Thoracic aorta (tissue), 2 donors: ENCODE measurements around the gene POU2F2. TPM values are rescaled to one million over a fixed set of nuclear protein-coding genes. Genes with fewer than 3 reads are reported as not detected.

Experiments
- ATAC-seq: fragments of 150-250 bp; one replicate; pipeline ENCODE4 v1.8.0; 2017; ENCODE audit warnings: low read depth; ENCODE audit not compliant: insufficient number of reproducible peaks, low FRiP score
- DNase-seq: peaks from one replicate; pipeline ENCODE4 v3.0.0-alpha.2; 2020; ENCODE audit warnings: low spot score
- H3K27ac ChIP-seq, 2 donors: fragments of 200-600 bp; sonication (generic); 1 replicate in 1 of 2; 2 replicates in 1 of 2; pipeline ENCODE4 v1.5.1; 2016; ENCODE audit warnings: mild to moderate bottlenecking in 2 of 2, moderate library complexity in 2 of 2
- H3K27me3 ChIP-seq: fragments of 200-600 bp; sonication (generic); replicated peaks from 2 replicates; pipeline ENCODE4 v1.6.0; 2016; ENCODE audit warnings: mild to moderate bottlenecking; ENCODE audit not compliant: insufficient read depth
- H3K36me3 ChIP-seq: fragments of 200-600 bp; sonication (generic); one replicate; pipeline ENCODE4 v1.5.1; 2016
- H3K4me1 ChIP-seq, 2 donors: fragments of 200-600 bp; sonication (generic); 1 replicate in 1 of 2; 2 replicates in 1 of 2; pipeline versions ENCODE4 v1.5.1 to v1.6.0; 2016; ENCODE audit warnings: low read depth in 2 of 2, mild to moderate bottlenecking in 1 of 2; ENCODE audit not compliant: control insufficient read depth in 1 of 2
- H3K4me3 ChIP-seq: fragments of 200-600 bp; sonication (generic); 2 replicates; pipeline ENCODE4 v1.5.1; 2016; ENCODE audit warnings: mild to moderate bottlenecking
- H3K9me3 ChIP-seq: fragments of 200-600 bp; sonication (generic); 2 replicates; pipeline ENCODE4 v1.5.1; 2016
- total RNA-seq, 2 donors: library from RNA; depleted of rRNA; stranded (reverse); fragments of >200 nt; gene quantifications; one replicate each; pipeline versions ENCODE4 v1.1.0 to v1.2.3, GENCODE V29; 2016
- TF ChIP-seq, protein P1 (sequence below): fragments of 200-600 bp; sonication (generic); IDR thresholded peaks from one replicate; pipeline ENCODE4 v1.5.1; 2019; ENCODE audit warnings: antibody characterized with exemption

The POU2F2 gene
- total RNA-seq, 2 donors from 2014 or later: 0.85 to 5.8 TPM

DNA sequence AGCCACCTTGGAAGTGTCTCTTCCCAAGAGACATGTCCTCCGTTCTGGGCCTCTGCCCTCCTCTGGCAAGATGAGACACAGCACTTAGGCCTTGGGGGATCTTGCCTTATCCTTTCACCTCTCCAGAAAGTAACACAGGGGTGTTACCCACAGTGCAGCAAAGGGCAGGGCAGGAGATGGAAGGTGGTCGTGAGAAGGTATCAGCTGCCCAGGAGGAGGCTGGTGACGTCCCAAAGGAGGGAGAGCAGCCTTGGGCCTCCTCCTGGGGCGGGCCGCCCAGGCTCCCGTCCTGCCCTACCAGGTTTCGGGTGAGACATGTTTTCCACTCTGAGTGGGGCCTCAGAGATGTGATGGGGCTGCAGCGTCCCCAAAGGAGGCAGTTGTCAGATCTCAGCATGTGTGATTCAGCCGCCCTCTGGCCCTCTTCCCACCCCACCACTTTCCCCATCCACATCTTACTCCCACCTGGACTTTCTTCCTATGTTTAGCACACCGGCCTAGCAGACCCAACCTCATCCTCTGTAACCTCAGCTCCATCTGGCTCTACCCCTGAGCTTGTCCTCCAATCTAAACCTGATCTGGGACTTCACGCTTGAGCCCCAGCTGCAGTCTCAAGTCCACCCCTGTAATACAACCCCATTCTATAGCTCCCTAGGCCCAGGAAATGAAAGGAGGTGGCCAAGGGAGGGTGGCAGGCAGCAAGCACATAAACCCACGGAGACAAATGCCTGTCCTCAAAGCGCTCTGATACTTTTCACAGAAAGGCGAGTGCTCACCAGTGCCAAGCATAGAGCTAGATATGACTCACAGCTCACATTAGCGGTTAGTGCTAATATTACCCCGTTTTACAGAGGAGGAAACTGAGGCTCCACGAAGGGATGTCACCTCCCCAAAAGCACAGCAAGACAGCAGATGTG, 9.3 kb downstream of the POU2F2 start:
- DNase-seq (no peak), ATAC-seq (no peak)
- TF ChIP-seq, protein P1, sequence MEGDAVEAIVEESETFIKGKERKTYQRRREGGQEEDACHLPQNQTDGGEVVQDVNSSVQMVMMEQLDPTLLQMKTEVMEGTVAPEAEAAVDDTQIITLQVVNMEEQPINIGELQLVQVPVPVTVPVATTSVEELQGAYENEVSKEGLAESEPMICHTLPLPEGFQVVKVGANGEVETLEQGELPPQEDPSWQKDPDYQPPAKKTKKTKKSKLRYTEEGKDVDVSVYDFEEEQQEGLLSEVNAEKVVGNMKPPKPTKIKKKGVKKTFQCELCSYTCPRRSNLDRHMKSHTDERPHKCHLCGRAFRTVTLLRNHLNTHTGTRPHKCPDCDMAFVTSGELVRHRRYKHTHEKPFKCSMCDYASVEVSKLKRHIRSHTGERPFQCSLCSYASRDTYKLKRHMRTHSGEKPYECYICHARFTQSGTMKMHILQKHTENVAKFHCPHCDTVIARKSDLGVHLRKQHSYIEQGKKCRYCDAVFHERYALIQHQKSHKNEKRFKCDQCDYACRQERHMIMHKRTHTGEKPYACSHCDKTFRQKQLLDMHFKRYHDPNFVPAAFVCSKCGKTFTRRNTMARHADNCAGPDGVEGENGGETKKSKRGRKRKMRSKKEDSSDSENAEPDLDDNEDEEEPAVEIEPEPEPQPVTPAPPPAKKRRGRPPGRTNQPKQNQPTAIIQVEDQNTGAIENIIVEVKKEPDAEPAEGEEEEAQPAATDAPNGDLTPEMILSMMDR: no peak
- Histone ChIP-seq H3K27ac (no peak overlapping the region), H3K36me3 (no peaks in the 10 kb centered on the region), H3K4me3 (no peak overlapping the region), H3K4me1 (peaks cover 0 to 3% of the 10 kb centered on the region in 2 donors), H3K9me3 (no peaks in the 10 kb centered on the region), H3K27me3 (no peaks in the 10 kb centered on the region)

DNA sequence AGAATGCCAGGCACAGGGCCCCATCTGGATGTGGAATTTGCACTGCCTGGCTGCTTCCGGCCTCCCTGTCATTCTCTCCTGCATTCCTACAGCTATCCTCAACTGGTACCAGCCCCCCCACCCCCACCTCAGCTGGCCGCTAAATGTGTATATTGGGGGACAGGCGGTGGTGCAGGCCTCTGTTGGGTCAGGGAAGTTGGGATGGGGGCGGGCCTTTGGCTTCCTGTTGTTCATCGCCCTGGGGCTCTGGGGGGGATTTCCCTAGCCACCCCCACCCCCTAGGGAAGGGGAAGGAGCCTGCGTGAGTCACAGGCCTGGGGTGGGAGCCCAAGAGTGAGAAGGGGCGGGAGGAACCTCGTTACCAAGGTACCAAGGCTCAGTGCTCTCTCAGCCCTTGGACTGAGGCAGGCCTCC, 10.6 kb downstream of the POU2F2 start:
- H3K27ac ChIP-seq: no peak overlapping the region
- DNase-seq (no peak), ATAC-seq (no peak)
- H3K36me3 ChIP-seq: no peaks in the 10 kb centered on the region
- H3K27me3 ChIP-seq: no peaks in the 10 kb centered on the region
- TF ChIP-seq, protein P1: no peak
- H3K4me3 ChIP-seq: no peak overlapping the region
- H3K9me3 ChIP-seq: no peaks in the 10 kb centered on the region
- H3K4me1 ChIP-seq: peaks cover 0 to 3% of the 10 kb centered on the region in 2 donors

DNA sequence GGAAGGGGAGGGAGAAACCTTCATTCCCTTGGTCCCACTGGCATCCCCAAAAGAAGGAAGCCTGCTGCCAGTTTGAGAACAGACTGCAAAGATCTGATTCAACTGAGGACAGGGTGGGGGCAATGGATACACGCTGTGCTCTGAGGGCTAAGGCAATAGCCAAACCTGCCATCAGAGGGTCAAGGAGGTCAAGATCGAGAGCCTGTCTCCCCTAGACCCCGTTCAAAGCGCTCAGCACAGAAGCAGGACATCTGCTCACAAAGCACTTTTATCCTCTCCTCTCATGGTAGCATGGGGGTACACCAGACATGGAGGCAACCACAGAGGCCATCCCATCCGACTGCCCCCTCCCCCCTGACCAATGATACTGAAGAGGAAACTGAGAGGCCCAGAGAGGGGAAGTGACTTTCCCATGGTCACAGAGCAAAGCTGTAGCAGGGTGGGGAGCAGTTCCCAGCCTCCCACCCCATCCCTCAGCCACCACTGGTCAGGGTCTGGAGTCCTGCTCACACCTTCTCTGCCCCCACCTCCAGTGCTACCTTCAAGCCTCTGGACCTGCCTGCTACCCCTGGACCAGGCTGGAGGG, 11.1 kb downstream of the POU2F2 start:
- Histone ChIP-seq H3K27me3 (no peaks in the 10 kb centered on the region), H3K27ac (no peak overlapping the region), H3K4me1 (peaks cover 0 to 3% of the 10 kb centered on the region in 2 donors), H3K4me3 (no peak overlapping the region), H3K9me3 (no peaks in the 10 kb centered on the region), H3K36me3 (no peaks in the 10 kb centered on the region)
- DNase-seq (no peak), ATAC-seq (no peak)
- TF ChIP-seq, protein P1: no peak

DNA sequence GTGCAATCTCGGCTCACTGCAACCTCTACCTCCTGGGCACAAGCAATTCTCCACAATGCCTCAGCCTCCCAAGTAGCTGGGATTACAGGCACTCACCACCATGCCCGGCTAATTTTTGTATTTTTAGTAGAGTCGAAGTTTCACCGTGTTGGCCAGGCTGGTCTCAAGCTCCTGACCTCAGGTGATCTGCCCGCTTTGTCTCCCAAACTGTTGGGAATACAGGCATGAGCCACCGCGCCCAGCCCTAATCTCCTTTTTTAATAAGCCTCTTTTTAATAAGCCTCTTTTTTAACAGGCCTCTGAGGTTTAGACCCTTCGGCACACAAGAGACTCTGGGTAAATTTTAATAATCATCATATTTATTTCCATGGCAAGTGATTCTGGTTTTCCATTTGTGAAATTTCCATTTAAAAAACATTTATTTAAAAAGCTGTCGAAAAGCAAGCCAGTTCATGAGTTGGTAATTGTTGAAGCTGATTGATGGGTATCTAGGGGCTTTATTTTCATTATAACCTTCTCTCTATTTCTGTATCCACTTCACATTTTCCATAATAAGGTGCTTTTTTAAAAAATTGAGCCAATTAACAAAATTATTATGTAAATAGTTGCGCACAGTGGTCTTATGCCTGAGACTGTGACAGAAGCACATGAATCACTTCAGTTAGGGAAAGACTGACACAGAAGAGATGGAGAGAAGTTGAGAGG, 11.8 kb downstream of the POU2F2 start:
- no peaks in the 10 kb centered on the region for H3K36me3 ChIP-seq
- ATAC-seq (no peak), DNase-seq (no peak)
- no peak overlapping the region for H3K27ac ChIP-seq
- H3K4me1 ChIP-seq: peaks cover 0 to 3% of the 10 kb centered on the region in 2 donors
- no peak overlapping the region for H3K4me3 ChIP-seq
- TF ChIP-seq, protein P1: no peak
- H3K27me3 ChIP-seq: no peaks in the 10 kb centered on the region
- no peaks in the 10 kb centered on the region for H3K9me3 ChIP-seq

DNA sequence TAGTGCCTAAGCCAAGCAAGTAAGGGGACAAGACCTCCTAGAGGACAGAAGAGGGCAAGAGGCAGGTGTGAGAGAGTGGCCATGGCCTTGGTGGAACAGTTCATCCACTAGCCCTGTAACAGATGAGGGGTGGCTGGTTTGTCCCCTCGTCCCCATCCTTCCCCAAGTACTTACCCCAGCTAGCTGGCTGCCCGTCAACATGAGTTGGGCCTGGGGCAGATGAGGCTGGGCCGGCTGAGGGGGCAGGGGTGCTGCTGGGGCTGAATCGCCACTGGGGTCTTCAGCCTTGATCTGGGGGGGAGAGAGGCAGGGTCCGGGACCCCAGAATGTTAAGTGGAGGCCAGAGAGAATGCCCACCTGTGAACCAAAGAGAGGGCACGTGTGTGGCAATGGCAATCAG, 15.2 kb downstream of the POU2F2 start:
- no peak overlapping the region for H3K4me3 ChIP-seq
- ATAC-seq: no peak
- TF ChIP-seq, protein P1: no peak
- H3K36me3 ChIP-seq: no peaks in the 10 kb centered on the region
- H3K9me3 ChIP-seq: no peaks in the 10 kb centered on the region
- H3K27me3 ChIP-seq: no peaks in the 10 kb centered on the region
- no peak for DNase-seq
- peaks cover 13 to 14% of the 10 kb centered on the region in 2 donors for H3K4me1 ChIP-seq
- no peak overlapping the region for H3K27ac ChIP-seq
